Measurements from ENCODE around the gene ZNF775. TPM values are rescaled to one million over a fixed set of nuclear protein-coding genes. Genes with fewer than 3 reads are reported as not detected.

Gene ZNF775
- total RNA-seq, 2 experiments from 2014 or later, result 5.4 to 6.4 TPM

Other genes with a start within 250 kb of the ZNF775 start
- 10 to 100 TPM; 16.6 to 17.2 TPM for gene LRRC61, start 56.0 kb upstream of the ZNF775 start, total RNA-seq
- gene ACTR3C, start 55.8 kb upstream of the ZNF775 start, total RNA-seq, result 1 to 10 TPM; 6.4 to 7.0 TPM
- gene RARRES2, start 37.7 kb upstream of the ZNF775 start, total RNA-seq, result not detected
- gene REPIN1, start 10.5 kb upstream of the ZNF775 start, total RNA-seq, result 10 to 100 TPM; 53.4 to 57.5 TPM
- gene GIMAP8, start 71.3 kb downstream of the ZNF775 start, total RNA-seq, result 10 to 100 TPM; 29.2 to 31.0 TPM
- 100 to 1,000 TPM; 203 to 212 TPM for gene GIMAP7, start 135.5 kb downstream of the ZNF775 start, total RNA-seq
- 100 to 1,000 TPM; 285 to 288 TPM for gene GIMAP4, start 188.1 kb downstream of the ZNF775 start, total RNA-seq